IMR-90 (cell line): ENCODE data around the gene FHL2.

Experiments used
- CTCF ChIP-seq: conservative IDR thresholded peaks from 2 replicates; pipeline ENCODE4 v1.5.1; 2012; ENCODE audit warnings: mild to moderate bottlenecking, low read depth, low read length, improper control_type of control experiment
- MXI1 ChIP-seq: IDR thresholded peaks from 2 replicates; pipeline ENCODE4 v1.6.1; 2012; ENCODE audit warnings: low read depth, mild to moderate bottlenecking, low read length, moderate library complexity, borderline replicate concordance
- POLR2A ChIP-seq: IDR thresholded peaks from 2 replicates; pipeline ENCODE4 v1.6.1; 2012; ENCODE audit warnings: mild to moderate bottlenecking, low read depth, low read length
- RAD21 ChIP-seq: IDR thresholded peaks from 2 replicates; pipeline ENCODE4 v1.6.1; 2012; ENCODE audit warnings: low read length, improper control_type of control experiment
- RFX5 ChIP-seq: IDR thresholded peaks from 2 replicates; pipeline ENCODE4 v1.8.0; 2012; ENCODE audit warnings: low read depth, mild to moderate bottlenecking, low read length, moderate library complexity

GRCh38 chr2:105369777-105370690 lies 28.8 kb downstream of the FHL2 start:
- TF ChIP-seq CTCF (peak; percentile 76), RAD21 (peak; percentile 84), POLR2A (no peak), MXI1 (peak; percentile 58; the same call in 1 of the 2 replicates), RFX5 (no peak)
